GM12878 (cell line): ENCODE results near the gene TMEM41B. TPM values are rescaled to one million over a fixed set of nuclear protein-coding genes. Genes with fewer than 3 reads are reported as not detected.

Source experiments
- ATAC-seq: fragments of 200-7000 bp; cut with Tn5 transposase; 3 replicates; pipeline ENCODE4 v1.9.1; 2020; ENCODE audit warnings: mild to moderate bottlenecking, moderate library complexity
- BruUV-seq: library from RNA; stranded (reverse); fragments of 400-500 nt; replicated peaks from 2 replicates; lab custom pipeline; 2021; lab: Mats Ljungman, UMichigan
- CTCF ChIA-PET: fragments of 300-600 bp; sonication (Branson Sonifier 250); formaldehyde crosslinking; extraction: SDS; loops from one replicate; lab custom pipeline; 2021; ENCODE audit warnings: inconsistent platforms; lab: Yijun Ruan, JAX
- POLR2A ChIA-PET: fragments of 350-600 bp; formaldehyde crosslinking; extraction: SDS; loops from one replicate; lab custom pipeline; 2021; ENCODE audit warnings: inconsistent platforms; lab: Charles Lee
- RAD21 ChIA-PET: fragments of 300-600 bp; sonication (Branson Sonifier 250); formaldehyde crosslinking; loops from one replicate; lab custom pipeline; 2023; ENCODE audit warnings: antibody characterized with exemption; ENCODE audit not compliant: unreplicated experiment; lab: Charles Lee
- SMC1A ChIA-PET: fragments of 300-600 bp; sonication (Branson Sonifier 250); formaldehyde crosslinking; loops from one replicate; lab custom pipeline; 2023; ENCODE audit not compliant: unreplicated experiment, uncharacterized antibody; lab: Charles Lee
- DNase-seq: peaks from one replicate; pipeline ENCODE4 v3.0.0-alpha.2; 2011; ENCODE audit warnings: low read depth, low spot score
- FAIRE-seq: peaks from 3 replicates; lab custom pipeline; 2011; peaks lifted over from hg19 to GRCh38; lab: Jason Lieb, UNC
- H2AFZ ChIP-seq: 2 replicates; pipeline ENCODE4 v1.6.0; 2011; ENCODE audit warnings: low read depth, low read length, control low read depth; ENCODE audit not compliant: control insufficient read depth
- H3K27ac ChIP-seq: 2 replicates; pipeline ENCODE4 v1.5.1; 2011; ENCODE audit warnings: control low read depth; ENCODE audit not compliant: control insufficient read depth, insufficient read depth
- H3K27me3 ChIP-seq, 2 experiments: replicated peaks in 1 of 2; 2 replicates each; pipeline versions ENCODE4 v1.6.0 to v1.6.1; 2011; ENCODE audit warnings: low read length in 1 of 2; ENCODE audit not compliant: control insufficient read depth in 2 of 2, insufficient read depth in 2 of 2
- H3K36me3 ChIP-seq, 2 experiments: 2 replicates each; pipeline ENCODE4 v1.5.1; 2011; ENCODE audit warnings: low read length in 1 of 2; ENCODE audit not compliant: control insufficient read depth in 2 of 2, insufficient read depth in 2 of 2
- H3K4me1 ChIP-seq: 2 replicates; pipeline ENCODE4 v1.6.1; 2011; ENCODE audit warnings: mild to moderate bottlenecking, low read length, moderate library complexity, mixed read lengths; ENCODE audit not compliant: control insufficient read depth, insufficient read depth
- H3K4me2 ChIP-seq: 2 replicates; pipeline ENCODE4 v1.6.0; 2011; ENCODE audit warnings: control low read depth; ENCODE audit not compliant: control insufficient read depth, insufficient read depth
- H3K4me3 ChIP-seq: fragments of 200-600 bp; sonication (generic); 2 replicates; pipeline ENCODE4 v1.5.1; 2016
- H3K79me2 ChIP-seq: 2 replicates; pipeline ENCODE4 v1.6.0; 2011; ENCODE audit warnings: low read length; ENCODE audit not compliant: control insufficient read depth, insufficient read depth
- H3K9ac ChIP-seq: 2 replicates; pipeline ENCODE4 v1.8.0; 2011; ENCODE audit warnings: low read length, control low read depth, mixed read lengths; ENCODE audit not compliant: control insufficient read depth, insufficient read depth
- H3K9me3 ChIP-seq: replicated peaks from 3 replicates; pipeline ENCODE4 v1.5.1; 2011; ENCODE audit warnings: mild to moderate bottlenecking, low read length; ENCODE audit not compliant: control insufficient read depth, insufficient read depth
- H4K20me1 ChIP-seq: 2 replicates; pipeline ENCODE4 v1.6.0; 2011; ENCODE audit not compliant: control insufficient read depth, insufficient read depth
- BCL3 ChIP-seq: IDR thresholded peaks from 2 replicates; pipeline ENCODE4 v1.6.1; 2011; ENCODE audit warnings: borderline replicate concordance, low read depth, mild to moderate bottlenecking, moderate library complexity, low read length; ENCODE audit not compliant: insufficient read depth, poor library complexity, severe bottlenecking
- BRCA1 ChIP-seq: IDR thresholded peaks from 2 replicates; pipeline ENCODE4 v1.6.1; 2011; ENCODE audit warnings: low read depth, low read length, improper control_type of control experiment
- CHD4 ChIP-seq: fragments of 200-600 bp; sonication (generic); IDR thresholded peaks from 2 replicates; pipeline ENCODE4 v1.6.1; 2016; ENCODE audit warnings: mild to moderate bottlenecking
- FOXK2 ChIP-seq: fragments of 450-650 bp; IDR thresholded peaks from 2 replicates; pipeline ENCODE4 v1.6.1; 2017; ENCODE audit warnings: mild to moderate bottlenecking, moderate library complexity
- JUNB ChIP-seq: IDR thresholded peaks from 2 replicates; pipeline ENCODE4 v1.6.1; 2016; ENCODE audit warnings: antibody characterized with exemption, mild to moderate bottlenecking
- MXI1 ChIP-seq: fragments of 150-350 bp; IDR thresholded peaks from 2 replicates; pipeline ENCODE4 v1.6.1; 2011; ENCODE audit warnings: low read depth, mild to moderate bottlenecking, inconsistent platforms, low read length, improper control_type of control experiment
- NFXL1 ChIP-seq: fragments of 450-650 bp; IDR thresholded peaks from 2 replicates; pipeline ENCODE4 v1.6.1; 2017; ENCODE audit warnings: antibody characterized with exemption, mild to moderate bottlenecking, borderline replicate concordance
- WGBS: methylation state at CpG from one replicate; pipeline ENCODE4 v1.1.6; 2016; ENCODE audit warnings: low lambda C conversion rate; ENCODE audit not compliant: insufficient replicate concordance, insufficient coverage; ENCODE audit errors: missing lambda C conversion rate; 5-methylcytosine and 5-hydroxymethylcytosine counted together
- in situ Hi-C: fragments of 300-500 bp; cut with MboI; formaldehyde crosslinking; loops from 9 replicates; pipeline ENCODE4 v1.14.3; 2018; ENCODE audit warnings: mixed read lengths
- intact Hi-C: fragments of 100-400 bp; cut with micrococcal nuclease; formaldehyde crosslinking; loops from one replicate; pipeline ENCODE4 v1.14.2; 2022; ENCODE audit not compliant: unreplicated experiment
- polyA plus RNA-seq, 11 experiments: library from polyadenylated mRNA; depleted of rRNA in 4 of 11; unstranded in 6 of 11; stranded (reverse) in 5 of 11; fragments of >200 nt; fragmentation: Nextera tagmentation in 4 of 11; fragmentation: Illumina TruSeq in 1 of 11; extraction: Ambion mirVana in 4 of 11; extraction: Trizol in 1 of 11; gene quantifications; 1 replicate in 1 of 11; 2 replicates in 10 of 11; pipeline versions ENCODE4 v1.2.1 to v1.2.3, GENCODE V29; 2011 to 2016; ENCODE audit warnings: inconsistent platforms in 2 of 11, missing spikeins in 2 of 11, low read depth in 1 of 11
- total RNA-seq, 4 experiments: library from RNA; depleted of rRNA in 3 of 4; stranded (reverse); fragments of >200 nt in 3 of 4; fragmentation: Illumina TruSeq in 1 of 4; extraction: Trizol in 1 of 4; gene quantifications; 2 replicates each; pipeline versions ENCODE4 v1.2.1 to v1.2.3, GENCODE V29; 2013 to 2021
- TF ChIP-seq, protein P1 (sequence below): fragments of 450-650 bp; IDR thresholded peaks from 2 replicates; pipeline ENCODE4 v1.6.1; 2017; ENCODE audit warnings: antibody characterized with exemption, mild to moderate bottlenecking, moderate library complexity

The TMEM41B gene
- total and polyA plus RNA-seq, 10 of the 15 experiments (the other 5 are each of a cell fraction or from before 2014, with no cell fraction given), result 8.0 to 31.0 (median 20.5) TPM

DNA sequence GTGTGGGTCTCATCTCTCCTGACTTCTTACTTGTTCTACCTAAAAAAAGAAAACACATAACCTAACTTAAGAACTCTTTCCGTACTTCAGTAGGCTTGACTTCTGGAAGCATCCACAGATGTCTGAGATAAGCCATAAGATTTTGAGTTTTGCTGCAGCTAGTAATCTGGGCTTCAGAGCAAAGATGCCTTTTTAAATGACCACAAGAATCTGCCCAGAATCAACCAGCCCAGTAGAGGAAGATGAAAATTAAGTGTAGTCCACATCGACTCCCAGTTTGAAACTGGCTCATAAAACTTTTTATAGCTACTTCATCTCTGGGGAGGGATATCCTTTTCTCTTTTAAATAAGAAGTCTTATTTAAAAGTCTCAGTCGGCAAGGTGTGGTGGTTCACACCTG, 60.0 kb downstream of the TMEM41B start:
- FAIRE-seq (no peak), DNase-seq (no peak), ATAC-seq (no peak)
- no TSS peak for BruUV-seq
- SMC1A ChIA-PET, result interaction anchor here (1.2 kb wide), 1 partner anchor 45 kb away, joined by 5 read pairs; no protein-coding TSS in a partner anchor
- no peak overlapping the region for H3K4me3 ChIP-seq
- H3K79me2 ChIP-seq, result peaks cover 5% of the 10 kb centered on the region
- H3K27me3 ChIP-seq, result no peaks in the 10 kb centered on the region
- H3K27ac ChIP-seq, result no peak overlapping the region
- 100% methylated on average over 3 of the region's 3 CpGs for WGBS
- H3K4me1 ChIP-seq, result peaks cover 14% of the 10 kb centered on the region
- TF ChIP-seq JUNB (no peak), FOXK2 (no peak), CHD4 (no peak), MXI1 (no peak), BCL3 (no peak), NFXL1 (no peak), BRCA1 (no peak)
- TF ChIP-seq, protein P1, sequence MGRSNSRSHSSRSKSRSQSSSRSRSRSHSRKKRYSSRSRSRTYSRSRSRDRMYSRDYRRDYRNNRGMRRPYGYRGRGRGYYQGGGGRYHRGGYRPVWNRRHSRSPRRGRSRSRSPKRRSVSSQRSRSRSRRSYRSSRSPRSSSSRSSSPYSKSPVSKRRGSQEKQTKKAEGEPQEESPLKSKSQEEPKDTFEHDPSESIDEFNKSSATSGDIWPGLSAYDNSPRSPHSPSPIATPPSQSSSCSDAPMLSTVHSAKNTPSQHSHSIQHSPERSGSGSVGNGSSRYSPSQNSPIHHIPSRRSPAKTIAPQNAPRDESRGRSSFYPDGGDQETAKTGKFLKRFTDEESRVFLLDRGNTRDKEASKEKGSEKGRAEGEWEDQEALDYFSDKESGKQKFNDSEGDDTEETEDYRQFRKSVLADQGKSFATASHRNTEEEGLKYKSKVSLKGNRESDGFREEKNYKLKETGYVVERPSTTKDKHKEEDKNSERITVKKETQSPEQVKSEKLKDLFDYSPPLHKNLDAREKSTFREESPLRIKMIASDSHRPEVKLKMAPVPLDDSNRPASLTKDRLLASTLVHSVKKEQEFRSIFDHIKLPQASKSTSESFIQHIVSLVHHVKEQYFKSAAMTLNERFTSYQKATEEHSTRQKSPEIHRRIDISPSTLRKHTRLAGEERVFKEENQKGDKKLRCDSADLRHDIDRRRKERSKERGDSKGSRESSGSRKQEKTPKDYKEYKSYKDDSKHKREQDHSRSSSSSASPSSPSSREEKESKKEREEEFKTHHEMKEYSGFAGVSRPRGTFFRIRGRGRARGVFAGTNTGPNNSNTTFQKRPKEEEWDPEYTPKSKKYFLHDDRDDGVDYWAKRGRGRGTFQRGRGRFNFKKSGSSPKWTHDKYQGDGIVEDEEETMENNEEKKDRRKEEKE, result no peak
- H3K9ac ChIP-seq, result no peak overlapping the region
- POLR2A ChIA-PET, result no interaction called here
- H3K36me3 ChIP-seq, result no peaks in the 10 kb centered on the region
- H3K4me2 ChIP-seq, result no peak overlapping the region
- H2AFZ ChIP-seq, result no peak overlapping the region
- no peaks in the 10 kb centered on the region for H3K9me3 ChIP-seq
- in situ Hi-C loops (no loop called here), intact Hi-C loops (no loop called here)
- RAD21 ChIA-PET, result no interaction called here
- CTCF ChIA-PET, result interaction anchor here (0.7 to 1.5 kb wide), 3 partner anchors 9 to 194 kb away, joined by 3 to 4 read pairs (median 3); no protein-coding TSS in a partner anchor
- no peaks in the 10 kb centered on the region for H4K20me1 ChIP-seq
